NCI-H187 treated with DMSO at 0.1 percent for 48 hours (cell line): Measurements from ENCODE around the gene ITGA3.
"Not testable (repeated sequence)": the region's sequence is repeated elsewhere in the genome, so short reads cannot be mapped to it uniquely, and the experiment has no call there.

Experiments
- DNase-seq: peaks from one replicate; lab custom pipeline; 2025; lab: John Stamatoyannopoulos, UW

ITGA3 gene

GRCh38 chr17:50052241-50052796 lies 3.6 kb upstream of the ITGA3 start:
- no peak for DNase-seq

- DNase-seq, result no peak
Observed at GRCh38 chr17:50052822-50053653, 2.9 kb upstream of the ITGA3 start.

GRCh38 chr17:50053654-50053960 lies 2.3 kb upstream of the ITGA3 start:
- DNase-seq, result no peak

- peak; percentile 59 for DNase-seq
Observed at GRCh38 chr17:50055055-50055425, 870 bp upstream of the ITGA3 start.

- peak; percentile 50 for DNase-seq
Observed at GRCh38 chr17:50056217-50056960, 479 bp downstream of the ITGA3 start.

- DNase-seq, result no peak
Observed at GRCh38 chr17:50056961-50057330, 1.0 kb downstream of the ITGA3 start.

GRCh38 chr17:50057521-50057991 lies 1.6 kb downstream of the ITGA3 start:
- DNase-seq, result no peak

- DNase-seq, result no peak
Observed at GRCh38 chr17:50058296-50058953, 2.5 kb downstream of the ITGA3 start.

GRCh38 chr17:50059256-50059655 lies 3.3 kb downstream of the ITGA3 start:
- no peak for DNase-seq

- DNase-seq, result no peak
Observed at GRCh38 chr17:50059759-50060273, 3.9 kb downstream of the ITGA3 start.

GRCh38 chr17:50060951-50061712 lies 5.2 kb downstream of the ITGA3 start:
- DNase-seq, result no peak

GRCh38 chr17:50061713-50062045 lies 5.8 kb downstream of the ITGA3 start:
- DNase-seq, result not testable (repeated sequence)

GRCh38 chr17:50062293-50063243 lies 6.7 kb downstream of the ITGA3 start:
- DNase-seq, result no peak

GRCh38 chr17:50063561-50064252 lies 7.8 kb downstream of the ITGA3 start:
- no peak for DNase-seq

GRCh38 chr17:50064253-50065001 lies 8.5 kb downstream of the ITGA3 start:
- DNase-seq, result no peak

- DNase-seq, result no peak
Observed at GRCh38 chr17:50065056-50065455, 9.1 kb downstream of the ITGA3 start.

GRCh38 chr17:50066995-50067394 lies 11.1 kb downstream of the ITGA3 start:
- DNase-seq, result no peak

- DNase-seq, result no peak
Observed at GRCh38 chr17:50067996-50068395, 12.1 kb downstream of the ITGA3 start.
